Measurements from ENCODE around the gene CDH4.

- TF ChIP-seq POLR2A (IDR thresholded peaks at IDR 0.05) = no peak
- TF ChIP-seq CTCF (IDR thresholded peaks at IDR 0.05) = no peak
- no peak for TF ChIP-seq POLR2AphosphoS5 (IDR thresholded peaks at IDR 0.05)
These were observed 388.2 kb downstream of the CDH4 start for GRCh38 chr20:61640131-61640870.
